B cell (primary cell): ENCODE results near the gene LCP1.

ENCODE experiments used
- CTCF ChIP-seq: fragments of 200-600 bp; IDR thresholded peaks from one replicate; pipeline ENCODE4 v1.8.0; 2022; ENCODE audit warnings: antibody characterized with exemption, mild to moderate bottlenecking
- EZH2 ChIP-seq: IDR thresholded peaks from 2 replicates; pipeline ENCODE4 v1.6.1; 2012; ENCODE audit warnings: borderline replicate concordance, low read depth, mild to moderate bottlenecking, moderate library complexity, low read length; ENCODE audit not compliant: insufficient read depth, poor library complexity, severe bottlenecking

- TF ChIP-seq CTCF = no peak
- no peak for TF ChIP-seq EZH2
Observed at GRCh38 chr13:46229251-46229650, 47.3 kb upstream of the LCP1 start.
